Measurements from ENCODE around the gene GLUD2. TPM values are rescaled to one million over a fixed set of nuclear protein-coding genes. Genes with fewer than 3 reads are reported as not detected.
"Not testable (repeated sequence)": the region's sequence is repeated elsewhere in the genome, so short reads cannot be mapped to it uniquely, and the experiment has no call there.

Gene GLUD2
- total RNA-seq, 1 donor from 2014 or later = 0.53 TPM

DNA sequence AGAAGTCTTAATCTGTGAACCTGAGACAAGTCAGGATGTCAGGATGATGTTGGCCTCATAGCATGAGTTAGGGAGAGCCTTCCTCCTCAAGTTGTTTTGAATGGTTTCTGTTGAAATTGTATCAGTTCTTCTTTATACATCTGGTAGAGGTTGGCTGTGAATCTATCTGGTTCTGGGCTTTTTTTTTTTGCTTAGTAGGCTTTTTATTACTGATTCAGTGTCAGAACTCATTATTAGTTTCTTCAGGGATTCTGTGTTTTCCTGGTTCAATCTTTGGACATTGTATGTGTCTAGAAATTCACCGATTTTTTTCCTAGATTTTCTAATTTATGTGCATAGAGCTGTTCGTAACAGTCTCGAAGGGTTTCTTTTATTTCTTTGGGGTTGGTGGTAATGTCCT lies 14.9 kb downstream of the GLUD2 start:
- FAIRE-seq (no peak), DNase-seq (ENCODE audit: low read depth) (no peak)
- TF ChIP-seq, protein P1, sequence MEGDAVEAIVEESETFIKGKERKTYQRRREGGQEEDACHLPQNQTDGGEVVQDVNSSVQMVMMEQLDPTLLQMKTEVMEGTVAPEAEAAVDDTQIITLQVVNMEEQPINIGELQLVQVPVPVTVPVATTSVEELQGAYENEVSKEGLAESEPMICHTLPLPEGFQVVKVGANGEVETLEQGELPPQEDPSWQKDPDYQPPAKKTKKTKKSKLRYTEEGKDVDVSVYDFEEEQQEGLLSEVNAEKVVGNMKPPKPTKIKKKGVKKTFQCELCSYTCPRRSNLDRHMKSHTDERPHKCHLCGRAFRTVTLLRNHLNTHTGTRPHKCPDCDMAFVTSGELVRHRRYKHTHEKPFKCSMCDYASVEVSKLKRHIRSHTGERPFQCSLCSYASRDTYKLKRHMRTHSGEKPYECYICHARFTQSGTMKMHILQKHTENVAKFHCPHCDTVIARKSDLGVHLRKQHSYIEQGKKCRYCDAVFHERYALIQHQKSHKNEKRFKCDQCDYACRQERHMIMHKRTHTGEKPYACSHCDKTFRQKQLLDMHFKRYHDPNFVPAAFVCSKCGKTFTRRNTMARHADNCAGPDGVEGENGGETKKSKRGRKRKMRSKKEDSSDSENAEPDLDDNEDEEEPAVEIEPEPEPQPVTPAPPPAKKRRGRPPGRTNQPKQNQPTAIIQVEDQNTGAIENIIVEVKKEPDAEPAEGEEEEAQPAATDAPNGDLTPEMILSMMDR (IDR thresholded peaks at IDR 0.05; ENCODE audit: insufficient read depth, low read length, severe bottlenecking) = no peak
- H3K27me3 ChIP-seq (ENCODE audit: control insufficient read depth, insufficient read depth, low read length) = no peaks in the 10 kb centered on the region
- H3K36me3 ChIP-seq (ENCODE audit: control insufficient read depth, insufficient read depth, low read length) = no peaks in the 10 kb centered on the region
- H3K4me3 ChIP-seq (ENCODE audit: low read depth, low read length) = no peak overlapping the region

DNA sequence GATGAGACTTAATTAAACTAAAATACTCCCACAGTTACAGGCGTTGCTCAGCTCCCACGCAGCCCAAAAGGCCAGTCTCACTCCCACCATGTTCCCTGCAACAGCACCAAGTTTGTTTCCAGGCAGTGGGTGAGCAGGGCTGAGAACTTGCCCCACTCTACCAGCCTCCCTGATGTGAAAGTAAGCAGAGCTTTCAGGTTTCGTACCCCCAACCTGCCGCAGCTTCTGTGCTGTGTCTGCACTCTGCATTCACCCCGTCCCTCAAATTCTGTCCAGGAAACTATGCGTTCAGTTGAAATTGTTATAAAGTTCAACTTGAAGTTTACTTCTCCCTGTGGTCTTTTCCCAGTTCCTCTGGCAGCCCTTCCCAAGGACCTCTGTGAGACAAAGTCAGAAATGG lies 17.2 kb downstream of the GLUD2 start:
- TF ChIP-seq, protein P1 (IDR thresholded peaks at IDR 0.05; ENCODE audit: insufficient read depth, low read length, severe bottlenecking) = no peak

DNA sequence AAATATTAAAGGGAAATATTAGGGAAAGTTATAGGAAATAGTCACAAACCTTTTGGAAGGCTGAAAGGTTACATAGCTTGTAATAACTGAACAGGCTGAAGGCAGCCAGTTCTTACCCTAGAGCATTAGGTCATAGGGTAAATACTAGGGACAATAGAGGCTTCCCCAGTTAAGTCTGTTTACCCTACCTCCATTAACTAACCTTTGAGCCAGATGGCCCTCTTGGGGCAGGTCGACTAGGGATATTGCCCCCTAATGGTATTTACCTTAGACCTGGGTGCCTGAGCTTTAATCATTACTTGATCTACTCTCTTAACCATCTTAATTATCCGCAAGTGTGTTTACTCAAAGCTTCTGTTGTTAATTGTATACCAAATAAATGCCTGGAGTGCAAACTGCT lies 36.8 kb downstream of the GLUD2 start:
- FAIRE-seq; H3K4me3 ChIP-seq (ENCODE audit: low read depth, low read length); H3K27me3 ChIP-seq (ENCODE audit: control insufficient read depth, insufficient read depth, low read length); H3K36me3 ChIP-seq (ENCODE audit: control insufficient read depth, insufficient read depth, low read length); DNase-seq (ENCODE audit: low read depth): not testable (repeated sequence)

More for the DNA sequence above, 17.2 kb downstream of the GLUD2 start:
- DNase-seq (ENCODE audit: low read depth) (no peak), FAIRE-seq (no peak)
- no peak overlapping the region for H3K4me3 ChIP-seq (ENCODE audit: low read depth, low read length)
- no peaks in the 10 kb centered on the region for H3K27me3 ChIP-seq (ENCODE audit: control insufficient read depth, insufficient read depth, low read length)
- H3K36me3 ChIP-seq (ENCODE audit: control insufficient read depth, insufficient read depth, low read length) = no peaks in the 10 kb centered on the region

DNA sequence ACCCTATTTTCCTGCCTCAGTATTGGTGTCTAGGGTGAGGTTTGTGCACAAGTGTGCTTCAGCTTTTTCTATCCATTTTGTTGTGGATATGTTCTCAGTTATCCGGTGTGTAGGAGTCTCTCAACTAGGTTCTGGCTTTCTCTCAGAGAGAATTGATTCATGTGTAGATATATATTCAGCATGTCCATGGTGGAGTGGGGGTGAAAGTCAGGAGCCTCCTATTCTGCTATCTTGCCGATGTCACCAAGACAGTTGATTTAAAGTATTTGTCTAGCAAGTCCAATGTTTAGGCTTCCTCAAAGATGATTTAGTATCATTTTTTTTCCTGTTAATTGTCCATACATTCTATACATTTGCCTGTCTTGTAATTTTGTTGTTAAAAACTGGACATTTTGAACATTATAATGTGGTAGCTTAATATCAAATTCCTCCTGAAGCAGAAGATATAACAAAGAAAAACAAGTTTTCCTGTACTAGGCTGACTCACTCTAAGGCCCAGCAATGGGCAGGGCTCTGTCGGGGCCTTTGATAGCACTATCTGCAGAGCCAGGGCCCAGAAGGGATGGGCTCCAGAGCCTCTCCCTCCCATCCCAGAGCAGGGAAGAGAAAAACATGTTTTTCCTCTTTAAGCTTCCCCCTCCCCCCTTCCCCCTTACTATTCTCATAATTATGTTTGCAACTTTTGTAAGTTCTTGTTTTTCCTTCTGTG lies 37.6 kb downstream of the GLUD2 start:
- Histone ChIP-seq H3K27me3 (ENCODE audit: control insufficient read depth, insufficient read depth, low read length) (no peaks in the 10 kb centered on the region), H3K36me3 (ENCODE audit: control insufficient read depth, insufficient read depth, low read length) (no peaks in the 10 kb centered on the region), H3K4me3 (ENCODE audit: low read depth, low read length) (no peak overlapping the region)
- TF ChIP-seq, protein P1 (IDR thresholded peaks at IDR 0.05; ENCODE audit: insufficient read depth, low read length, severe bottlenecking) = no peak
- DNase-seq (ENCODE audit: low read depth) = no peak
- no peak for FAIRE-seq

DNA sequence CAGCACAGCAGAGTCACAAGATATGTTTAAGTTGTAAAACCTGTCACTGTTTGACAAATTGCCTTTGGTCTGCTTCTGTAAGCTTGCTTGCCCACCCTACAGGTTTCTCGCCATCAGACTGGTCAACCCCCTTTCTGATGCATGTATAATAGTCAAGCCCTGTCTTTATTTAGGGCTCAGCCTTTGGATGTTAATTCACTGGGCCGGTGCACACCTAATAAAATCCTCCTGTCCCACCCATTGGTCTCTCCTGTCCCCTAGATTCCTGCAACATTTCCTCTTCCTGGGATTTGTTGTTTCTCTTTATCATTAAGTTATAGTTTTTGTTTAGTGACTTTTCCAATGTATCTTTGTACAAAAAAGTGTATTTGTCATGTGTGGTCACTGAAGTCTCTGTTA lies 38.2 kb downstream of the GLUD2 start:
- FAIRE-seq (no peak), DNase-seq (ENCODE audit: low read depth) (no peak)
- Histone ChIP-seq H3K4me3 (ENCODE audit: low read depth, low read length) (no peak overlapping the region), H3K36me3 (ENCODE audit: control insufficient read depth, insufficient read depth, low read length) (no peaks in the 10 kb centered on the region), H3K27me3 (ENCODE audit: control insufficient read depth, insufficient read depth, low read length) (no peaks in the 10 kb centered on the region)
- TF ChIP-seq, protein P1 (IDR thresholded peaks at IDR 0.05; ENCODE audit: insufficient read depth, low read length, severe bottlenecking) = no peak

DNA sequence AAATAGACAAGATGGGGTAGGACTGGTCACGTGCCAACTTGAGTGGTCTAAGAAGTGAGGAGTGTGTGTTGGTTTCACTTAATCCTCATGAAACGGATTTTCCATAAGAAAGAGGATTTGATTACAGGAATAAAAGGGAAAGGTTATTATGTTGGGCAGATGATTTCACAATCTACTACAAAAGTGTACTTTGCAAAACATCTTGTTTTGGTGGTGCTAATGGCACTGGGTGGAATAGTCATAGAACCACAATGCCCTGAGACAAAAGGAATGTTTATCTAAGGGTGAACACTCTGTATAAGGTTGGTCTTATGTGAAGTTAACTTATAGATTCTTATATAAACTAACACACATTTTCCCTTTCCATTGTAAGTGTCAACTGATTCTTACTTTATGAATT lies 45.6 kb downstream of the GLUD2 start:
- FAIRE-seq (no peak), DNase-seq (ENCODE audit: low read depth) (no peak)
- Histone ChIP-seq H3K4me3 (ENCODE audit: low read depth, low read length) (no peak overlapping the region), H3K27me3 (ENCODE audit: control insufficient read depth, insufficient read depth, low read length) (no peaks in the 10 kb centered on the region), H3K36me3 (ENCODE audit: control insufficient read depth, insufficient read depth, low read length) (no peaks in the 10 kb centered on the region)
- TF ChIP-seq, protein P1 (IDR thresholded peaks at IDR 0.05; ENCODE audit: insufficient read depth, low read length, severe bottlenecking) = no peak

Other genes with a start within 250 kb of the GLUD2 start
- not detected in 2 replicates for gene CT47B1, start 171.7 kb upstream of the GLUD2 start, total RNA-seq
- gene CT47A11, start 110.5 kb upstream of the GLUD2 start, total RNA-seq = not detected in 2 replicates
- gene CT47A10, start 105.6 kb upstream of the GLUD2 start, total RNA-seq = not detected in 2 replicates
- not detected in 2 replicates for gene CT47A9, start 100.7 kb upstream of the GLUD2 start, total RNA-seq
- gene CT47A8, start 95.9 kb upstream of the GLUD2 start, total RNA-seq = not detected in 2 replicates
- not detected in 2 replicates for gene CT47A7, start 91.0 kb upstream of the GLUD2 start, total RNA-seq
- gene CT47A6, start 86.1 kb upstream of the GLUD2 start, total RNA-seq = not detected in 2 replicates
- gene CT47A5, start 81.3 kb upstream of the GLUD2 start, total RNA-seq = not detected in 2 replicates
- gene CT47A4, start 76.4 kb upstream of the GLUD2 start, total RNA-seq = not detected in 2 replicates
- gene CT47A3, start 71.5 kb upstream of the GLUD2 start, total RNA-seq = not detected in 2 replicates
- not detected in 2 replicates for gene CT47A2, start 66.7 kb upstream of the GLUD2 start, total RNA-seq
- gene CT47A1, start 61.9 kb upstream of the GLUD2 start, total RNA-seq = not detected in 2 replicates